ENCODE results near the gene HMGB2.

The HMGB2 gene

GRCh38 chr4:173334085-173334890 is at the start of gene HMGB2:
Gene HMGB2 (minus strand): TSS chr4:173334358. CDS start chr4:173333649, 709 bp downstream.
- peak; percentile 99 to 100 for DNase-seq

- no peak for DNase-seq
Measured at GRCh38 chr4:173382349-173382748, 48.2 kb upstream of the HMGB2 start.

GRCh38 chr4:173381610-173382009 is 47.5 kb upstream of the HMGB2 start:
- DNase-seq: no peak

- no peak for DNase-seq
Measured at GRCh38 chr4:173380987-173381386, 46.8 kb upstream of the HMGB2 start.

DNA sequence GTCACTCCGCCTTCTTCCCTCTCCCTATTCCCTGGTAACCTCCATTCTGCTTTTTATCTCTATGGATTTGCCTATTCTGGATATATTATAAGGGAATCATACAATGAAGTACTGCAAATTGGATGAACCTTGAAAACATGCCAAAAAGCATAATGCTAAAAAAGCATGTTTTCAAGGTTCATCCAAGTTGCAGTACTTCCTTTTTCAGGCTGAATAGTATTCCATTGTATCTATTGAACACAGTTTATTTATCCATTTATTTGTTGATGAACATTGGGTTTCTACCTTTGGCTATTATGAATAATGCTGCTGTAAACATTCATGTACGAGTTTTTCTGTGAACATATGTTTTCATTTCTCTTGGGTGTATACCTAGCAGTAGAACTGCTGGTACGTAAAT is 45.8 kb upstream of the HMGB2 start:
- DNase-seq: no peak

- DNase-seq: no peak
Measured at GRCh38 chr4:173374588-173374987, 40.4 kb upstream of the HMGB2 start.

- peak; percentile 34 to 42 for DNase-seq
Measured at GRCh38 chr4:173371292-173372192, 37.4 kb upstream of the HMGB2 start.

DNA sequence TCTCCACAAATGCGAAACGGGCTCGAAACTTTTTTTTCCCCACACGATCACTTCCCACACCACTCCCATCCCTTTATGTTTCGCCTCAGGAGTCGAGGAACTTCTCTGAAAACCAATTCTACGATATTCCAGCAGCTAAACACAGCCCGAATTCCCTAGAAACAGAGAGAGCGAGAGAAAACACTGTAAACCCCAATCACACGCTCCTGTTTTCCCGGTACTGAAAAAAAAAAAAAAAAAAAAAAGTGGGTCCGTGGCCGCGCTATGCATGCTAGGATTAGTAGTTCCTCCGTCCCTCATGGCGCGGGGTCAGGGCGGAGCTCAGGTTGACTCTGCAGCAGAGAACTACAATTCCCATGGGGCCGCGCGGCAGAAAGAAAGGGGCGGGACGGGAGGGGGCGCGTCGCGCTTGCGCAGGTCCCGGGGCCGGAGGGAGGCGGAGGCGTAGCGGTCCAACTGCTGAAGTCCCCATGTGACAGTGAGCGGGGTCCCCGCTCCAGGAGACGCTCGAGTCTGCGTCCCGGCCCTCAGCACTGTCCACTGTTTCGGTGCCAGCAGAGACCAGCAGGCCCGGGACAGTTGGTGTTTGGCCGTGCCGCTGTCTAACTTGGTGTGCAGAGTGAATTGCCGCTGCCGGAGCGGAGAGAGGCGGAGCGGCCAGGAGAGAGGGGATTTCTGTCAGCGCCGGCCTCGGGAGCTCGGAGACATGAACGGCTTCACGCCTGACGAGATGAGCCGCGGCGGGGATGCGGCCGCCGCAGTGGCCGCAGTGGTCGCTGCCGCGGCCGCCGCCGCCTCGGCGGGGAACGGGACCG is 36.5 kb upstream of the HMGB2 start, which contains the start of gene SAP30:
Gene SAP30, plus strand, starts transcription at position 478 of the 815 bp plus-strand sequence. Its CDS starts 229 bp downstream, at position 707.
- DNase-seq: peak; percentile 97

GRCh38 chr4:173370130-173370476 is 35.9 kb upstream of the HMGB2 start:
- peak; percentile 72 to 73 for DNase-seq

- no peak for DNase-seq
Measured at GRCh38 chr4:173367946-173368345, 33.8 kb upstream of the HMGB2 start.

DNA sequence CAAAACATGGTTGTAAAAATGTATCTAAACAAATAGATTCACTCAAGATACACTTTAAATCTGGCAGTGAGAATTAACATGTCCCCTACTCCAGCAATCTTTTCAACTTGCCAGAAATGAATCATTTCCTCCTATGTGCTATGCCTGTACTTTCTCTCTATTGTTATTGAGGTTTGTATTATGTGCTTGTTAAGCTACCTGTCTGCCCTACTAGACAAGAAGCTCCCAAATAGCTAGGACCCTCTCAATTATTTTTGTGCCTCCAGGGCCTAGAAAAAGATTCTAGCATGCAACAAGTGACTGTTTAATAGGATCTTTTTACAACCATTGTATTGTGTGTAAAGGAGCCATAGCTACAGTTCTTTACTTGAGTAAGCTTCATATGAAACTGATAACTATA is 33.1 kb upstream of the HMGB2 start:
- no peak for DNase-seq

GRCh38 chr4:173365359-173365996 is 31.3 kb upstream of the HMGB2 start:
- no peak for DNase-seq

GRCh38 chr4:173362666-173363065 is 28.5 kb upstream of the HMGB2 start:
- no peak for DNase-seq

- DNase-seq: no peak
Measured at GRCh38 chr4:173360587-173361221, 26.5 kb upstream of the HMGB2 start.

- no peak for DNase-seq
Measured at GRCh38 chr4:173357939-173358338, 23.8 kb upstream of the HMGB2 start.

GRCh38 chr4:173347467-173347866 is 13.3 kb upstream of the HMGB2 start:
- DNase-seq: no peak

DNA sequence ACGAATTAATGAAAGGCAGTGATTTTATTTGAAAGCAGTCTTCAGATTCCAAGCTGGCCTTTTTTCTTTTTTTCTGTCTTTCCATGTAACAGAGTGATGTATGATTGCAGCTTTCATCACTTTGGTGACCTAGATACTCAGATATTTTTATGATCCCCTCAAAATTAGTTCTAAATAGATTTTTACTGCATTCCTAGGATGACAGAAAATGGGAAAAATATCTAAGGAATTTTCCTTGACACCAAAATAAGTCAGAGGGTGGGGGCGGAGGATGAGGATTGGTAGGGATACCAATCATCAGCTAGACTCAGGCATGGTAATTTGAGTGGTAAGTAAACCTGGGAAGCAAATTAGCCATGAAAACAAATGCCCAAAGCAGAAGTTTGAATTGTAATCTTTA is 11.9 kb upstream of the HMGB2 start:
- DNase-seq: no peak

DNA sequence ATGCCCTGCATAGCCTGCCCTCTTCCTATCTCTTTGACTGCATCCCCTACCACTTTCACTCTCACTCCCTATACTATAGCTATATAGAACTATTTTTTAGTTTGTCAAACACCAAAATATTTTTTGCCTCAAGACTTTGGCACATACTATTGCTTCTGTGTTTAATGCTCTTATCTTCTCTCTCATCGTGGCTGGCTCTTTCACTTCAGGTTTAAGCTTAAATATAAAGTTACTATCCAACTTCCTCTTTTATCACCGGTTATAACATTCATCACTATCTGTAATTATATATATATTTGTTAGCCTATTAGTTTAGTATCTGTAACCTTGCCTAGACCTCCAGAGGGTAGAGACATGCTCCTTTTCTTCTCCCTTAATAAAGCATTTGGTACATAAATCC is 11.5 kb upstream of the HMGB2 start:
- no peak for DNase-seq

DNA sequence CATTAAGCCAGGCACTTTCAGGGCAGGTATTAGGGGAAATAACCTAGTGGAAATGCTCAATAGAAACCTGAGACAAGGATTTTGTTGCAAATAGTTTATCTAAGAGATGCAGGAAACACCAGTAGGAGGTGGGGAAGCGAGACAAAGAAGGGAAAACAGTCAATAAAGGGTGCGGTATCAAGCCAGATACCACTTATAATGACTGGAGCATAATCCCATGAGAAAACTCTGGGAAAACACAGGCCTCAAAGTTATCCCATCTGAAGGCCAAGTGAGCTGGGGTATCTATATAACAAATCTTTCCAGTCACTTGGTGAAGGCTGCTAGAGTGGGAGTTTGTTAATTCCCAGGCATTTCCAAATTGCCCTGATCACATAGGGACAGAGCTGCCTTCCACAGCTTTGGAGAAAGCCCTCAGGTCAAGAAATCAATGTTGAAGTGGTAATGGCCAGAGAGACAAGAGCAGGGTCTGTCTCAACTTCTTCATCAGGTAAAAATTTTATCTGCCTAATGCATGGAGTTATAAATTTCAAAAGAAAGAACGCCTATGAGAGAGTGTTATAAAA is 9.8 kb upstream of the HMGB2 start:
- no peak for DNase-seq

GRCh38 chr4:173337463-173337862 is 3.3 kb upstream of the HMGB2 start:
- no peak for DNase-seq

Data from CD4-positive, alpha-beta T cell treated with Interleukin-1 beta for 1 hour (primary cell).